KMS-11 (cell line): Measurements from ENCODE around the gene ARHGAP8.

Source experiments
- H2AFZ ChIP-seq: fragments of 200-600 bp; sonication (generic); 2 replicates; pipeline ENCODE4 v1.6.1; 2016; ENCODE audit warnings: antibody characterized with exemption, mixed run types, low read depth
- H3K27ac ChIP-seq: fragments of 200-600 bp; sonication (generic); 2 replicates; pipeline ENCODE4 v1.6.1; 2016; ENCODE audit warnings: mild to moderate bottlenecking, mixed run types
- H3K27me3 ChIP-seq: fragments of 200-600 bp; sonication (generic); 2 replicates; pipeline ENCODE4 v1.6.1; 2017; ENCODE audit warnings: mild to moderate bottlenecking, low read depth, mixed run types, moderate library complexity; ENCODE audit not compliant: insufficient read depth
- H3K36me3 ChIP-seq: fragments of 200-600 bp; sonication (generic); 2 replicates; pipeline ENCODE4 v1.6.1; 2017; ENCODE audit warnings: mild to moderate bottlenecking, mixed run types; ENCODE audit not compliant: insufficient read depth
- H3K4me1 ChIP-seq: fragments of 200-600 bp; sonication (generic); 2 replicates; pipeline ENCODE4 v1.6.1; 2016; ENCODE audit warnings: mild to moderate bottlenecking, low read depth, mixed run types; ENCODE audit not compliant: poor library complexity, severe bottlenecking
- H3K4me2 ChIP-seq: fragments of 200-600 bp; sonication (generic); 2 replicates; pipeline ENCODE4 v1.7.0; 2016; ENCODE audit warnings: mild to moderate bottlenecking, mixed run types
- H3K4me3 ChIP-seq: fragments of 200-600 bp; sonication (generic); IDR thresholded peaks from 2 replicates; pipeline ENCODE4 v1.6.1; 2017; ENCODE audit warnings: low read depth, low read length, mixed read lengths; ENCODE audit not compliant: insufficient read depth
- H3K79me2 ChIP-seq: fragments of 200-600 bp; sonication (generic); 2 replicates; pipeline ENCODE4 v1.6.1; 2016; ENCODE audit warnings: low read depth, mixed run types; ENCODE audit not compliant: insufficient read depth
- H3K9ac ChIP-seq: fragments of 200-600 bp; sonication (generic); 2 replicates; pipeline ENCODE4 v1.6.1; 2016; ENCODE audit warnings: mild to moderate bottlenecking, mixed run types
- H4K20me1 ChIP-seq: fragments of 200-600 bp; sonication (generic); 2 replicates; pipeline ENCODE4 v1.6.1; 2016; ENCODE audit warnings: mild to moderate bottlenecking, mixed run types; ENCODE audit not compliant: insufficient read depth
- CTCF ChIP-seq: fragments of 200-600 bp; sonication (generic); conservative IDR thresholded peaks from 2 replicates; pipeline ENCODE4 v1.6.1; 2017; ENCODE audit warnings: low read depth, mild to moderate bottlenecking, antibody characterized with exemption, low read length, moderate library complexity, mixed read lengths

The ARHGAP8 gene

GRCh38 chr22:44760476-44760875, 8.1 kb downstream of the ARHGAP8 start:
- H3K9ac ChIP-seq = no peak overlapping the region
- no peaks in the 10 kb centered on the region for H4K20me1 ChIP-seq
- no peak for TF ChIP-seq CTCF
- H2AFZ ChIP-seq = no peak overlapping the region
- H3K36me3 ChIP-seq = no peaks in the 10 kb centered on the region
- H3K27ac ChIP-seq = no peak overlapping the region
- no peaks in the 10 kb centered on the region for H3K79me2 ChIP-seq
- no peaks in the 10 kb centered on the region; the same call in 1 of the 2 replicates for H3K27me3 ChIP-seq
- H3K4me2 ChIP-seq = no peak overlapping the region
- no peak overlapping the region for H3K4me3 ChIP-seq
- H3K4me1 ChIP-seq = no peaks in the 10 kb centered on the region

- no peak overlapping the region for H3K4me2 ChIP-seq
- no peak overlapping the region for H3K9ac ChIP-seq
- H3K4me1 ChIP-seq = no peaks in the 10 kb centered on the region
- H3K36me3 ChIP-seq = no peaks in the 10 kb centered on the region
- no peaks in the 10 kb centered on the region for H4K20me1 ChIP-seq
- no peaks in the 10 kb centered on the region for H3K79me2 ChIP-seq
- no peak overlapping the region for H2AFZ ChIP-seq
- H3K4me3 ChIP-seq = no peak overlapping the region
- TF ChIP-seq CTCF = no peak
- no peaks in the 10 kb centered on the region; the same call in 1 of the 2 replicates for H3K27me3 ChIP-seq
- no peak overlapping the region for H3K27ac ChIP-seq
Observed at GRCh38 chr22:44761025-44761424, 8.7 kb downstream of the ARHGAP8 start.

- Histone ChIP-seq H3K4me1 (no peaks in the 10 kb centered on the region), H3K27me3 (peaks cover 4% of the 10 kb centered on the region; the same call in 1 of the 2 replicates), H3K9ac (no peak overlapping the region), H3K4me3 (no peak overlapping the region), H3K36me3 (no peaks in the 10 kb centered on the region), H3K79me2 (no peaks in the 10 kb centered on the region), H3K4me2 (no peak overlapping the region), H4K20me1 (no peaks in the 10 kb centered on the region), H2AFZ (no peak overlapping the region), H3K27ac (no peak overlapping the region)
- TF ChIP-seq CTCF = no peak
Observed at GRCh38 chr22:44764373-44764772, 12.0 kb downstream of the ARHGAP8 start.

GRCh38 chr22:44764974-44765373, 12.6 kb downstream of the ARHGAP8 start:
- no peaks in the 10 kb centered on the region for H3K79me2 ChIP-seq
- H4K20me1 ChIP-seq = no peaks in the 10 kb centered on the region
- TF ChIP-seq CTCF = no peak
- no peak overlapping the region for H3K4me3 ChIP-seq
- no peak overlapping the region for H3K4me2 ChIP-seq
- H3K9ac ChIP-seq = no peak overlapping the region
- no peak overlapping the region for H2AFZ ChIP-seq
- no peak overlapping the region for H3K27ac ChIP-seq
- H3K4me1 ChIP-seq = no peaks in the 10 kb centered on the region
- no peaks in the 10 kb centered on the region for H3K36me3 ChIP-seq
- H3K27me3 ChIP-seq = peaks cover 4% of the 10 kb centered on the region; the same call in 1 of the 2 replicates
